Esophagus muscularis mucosa (tissue), 4 donors: ENCODE measurements around the gene MBD3L3.
"Not testable (repeated sequence)": the region's sequence is repeated elsewhere in the genome, so short reads cannot be mapped to it uniquely, and the experiment has no call there.

Experiments used
- EP300 ChIP-seq: sonication (generic); formaldehyde crosslinking; IDR thresholded peaks from one replicate; pipeline ENCODE4 v1.6.1; 2017; ENCODE audit warnings: antibody characterized with exemption
- POLR2A ChIP-seq: fragments of 450-650 bp; IDR thresholded peaks from one replicate; pipeline ENCODE4 v1.6.1; 2017; ENCODE audit warnings: antibody characterized with exemption, moderate library complexity, mild to moderate bottlenecking, low read depth
- POLR2AphosphoS5 ChIP-seq, 2 donors: sonication (generic); formaldehyde crosslinking; IDR thresholded peaks; one replicate each; pipeline ENCODE4 v1.6.1; 2017; ENCODE audit warnings: antibody characterized with exemption in 2 of 2
- TF ChIP-seq, protein P1 (sequence below), 3 experiments: fragments of 200-600 bp in 2 of 3; fragments of 450-650 bp in 1 of 3; sonication (generic) in 2 of 3; IDR thresholded peaks; one replicate each; pipeline ENCODE4 v1.5.1; 2017 to 2019; ENCODE audit warnings: antibody characterized with exemption in 3 of 3, mild to moderate bottlenecking in 2 of 3, moderate library complexity in 1 of 3

DNA sequence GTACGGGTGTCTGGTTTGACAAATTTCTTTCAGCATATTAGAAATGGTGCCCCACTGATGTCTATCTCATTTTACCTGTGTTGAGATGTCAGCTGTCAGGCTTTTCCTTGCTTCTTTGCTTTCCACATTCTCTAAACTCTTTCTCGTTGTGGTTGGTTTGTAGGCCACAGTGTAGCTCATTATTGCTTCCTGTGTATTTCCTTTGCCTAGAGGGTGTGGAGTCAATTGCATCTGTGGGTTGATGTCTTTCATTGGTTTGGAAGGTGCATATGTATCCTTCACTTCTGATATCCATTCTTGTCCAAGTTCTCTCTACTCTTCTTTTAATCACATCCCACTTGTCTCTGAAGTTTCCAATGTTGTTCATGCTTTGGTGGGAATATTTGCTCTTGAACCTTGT is 16.9 kb downstream of the MBD3L3 start:
- TF ChIP-seq, protein P1, sequence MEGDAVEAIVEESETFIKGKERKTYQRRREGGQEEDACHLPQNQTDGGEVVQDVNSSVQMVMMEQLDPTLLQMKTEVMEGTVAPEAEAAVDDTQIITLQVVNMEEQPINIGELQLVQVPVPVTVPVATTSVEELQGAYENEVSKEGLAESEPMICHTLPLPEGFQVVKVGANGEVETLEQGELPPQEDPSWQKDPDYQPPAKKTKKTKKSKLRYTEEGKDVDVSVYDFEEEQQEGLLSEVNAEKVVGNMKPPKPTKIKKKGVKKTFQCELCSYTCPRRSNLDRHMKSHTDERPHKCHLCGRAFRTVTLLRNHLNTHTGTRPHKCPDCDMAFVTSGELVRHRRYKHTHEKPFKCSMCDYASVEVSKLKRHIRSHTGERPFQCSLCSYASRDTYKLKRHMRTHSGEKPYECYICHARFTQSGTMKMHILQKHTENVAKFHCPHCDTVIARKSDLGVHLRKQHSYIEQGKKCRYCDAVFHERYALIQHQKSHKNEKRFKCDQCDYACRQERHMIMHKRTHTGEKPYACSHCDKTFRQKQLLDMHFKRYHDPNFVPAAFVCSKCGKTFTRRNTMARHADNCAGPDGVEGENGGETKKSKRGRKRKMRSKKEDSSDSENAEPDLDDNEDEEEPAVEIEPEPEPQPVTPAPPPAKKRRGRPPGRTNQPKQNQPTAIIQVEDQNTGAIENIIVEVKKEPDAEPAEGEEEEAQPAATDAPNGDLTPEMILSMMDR (IDR thresholded peaks at IDR 0.05) = not testable (repeated sequence)
- TF ChIP-seq POLR2AphosphoS5 (IDR thresholded peaks at IDR 0.05); POLR2A; EP300: not testable (repeated sequence)
